K562 (cell line): Measurements from ENCODE around the gene ATP6V0D1.

Experiments
- BRCA1 ChIP-seq, 2 experiments: fragments of 450-650 bp in 1 of 2; sonication (generic) in 1 of 2; formaldehyde crosslinking in 1 of 2; IDR thresholded peaks; 2 replicates each; pipeline versions ENCODE4 v1.5.0 to v1.6.1; 2017 to 2020; ENCODE audit warnings: mild to moderate bottlenecking in 1 of 2, missing genetic modification reagents in 1 of 2
- MAFK ChIP-seq: IDR thresholded peaks from 2 replicates; pipeline ENCODE4 v1.6.1; 2011; ENCODE audit warnings: low read length, improper control_type of control experiment
- POLR2A ChIP-seq: fragments of 450-650 bp; conservative IDR thresholded peaks from 2 replicates; pipeline ENCODE4 v1.6.1; 2016
- POLR2AphosphoS5 ChIP-seq: IDR thresholded peaks from 2 replicates; pipeline ENCODE4 v1.6.1; 2011; ENCODE audit warnings: mild to moderate bottlenecking, low read depth, low read length, moderate library complexity; ENCODE audit not compliant: control insufficient read depth, insufficient read depth
- ZSCAN32 ChIP-seq: fragments of 450-650 bp; formaldehyde crosslinking; IDR thresholded peaks from 2 replicates; pipeline ENCODE4 v1.4.0; 2020; ENCODE audit warnings: mild to moderate bottlenecking, moderate library complexity
- TF ChIP-seq, protein P1 (sequence below), 2 experiments: fragments of 450-650 bp; formaldehyde crosslinking in 1 of 2; IDR thresholded peaks; 2 replicates each; pipeline versions ENCODE4 v1.4.0 to v1.6.1; 2014 to 2020; ENCODE audit warnings: mild to moderate bottlenecking in 2 of 2, borderline replicate concordance in 1 of 2, low read depth in 1 of 2

GRCh38 chr16:67407788-67408452 lies 73.0 kb downstream of the ATP6V0D1 start:
- TF ChIP-seq MAFK (no peak), ZSCAN32 (CRISPR knock-in tag) (no peak), POLR2AphosphoS5 (no peak), BRCA1 (IDR thresholded peaks at IDR 0.05) (no peak), BRCA1 (CRISPR knock-in tag; IDR thresholded peaks at IDR 0.05) (no peak), POLR2A (no peak)
- TF ChIP-seq, protein P1, sequence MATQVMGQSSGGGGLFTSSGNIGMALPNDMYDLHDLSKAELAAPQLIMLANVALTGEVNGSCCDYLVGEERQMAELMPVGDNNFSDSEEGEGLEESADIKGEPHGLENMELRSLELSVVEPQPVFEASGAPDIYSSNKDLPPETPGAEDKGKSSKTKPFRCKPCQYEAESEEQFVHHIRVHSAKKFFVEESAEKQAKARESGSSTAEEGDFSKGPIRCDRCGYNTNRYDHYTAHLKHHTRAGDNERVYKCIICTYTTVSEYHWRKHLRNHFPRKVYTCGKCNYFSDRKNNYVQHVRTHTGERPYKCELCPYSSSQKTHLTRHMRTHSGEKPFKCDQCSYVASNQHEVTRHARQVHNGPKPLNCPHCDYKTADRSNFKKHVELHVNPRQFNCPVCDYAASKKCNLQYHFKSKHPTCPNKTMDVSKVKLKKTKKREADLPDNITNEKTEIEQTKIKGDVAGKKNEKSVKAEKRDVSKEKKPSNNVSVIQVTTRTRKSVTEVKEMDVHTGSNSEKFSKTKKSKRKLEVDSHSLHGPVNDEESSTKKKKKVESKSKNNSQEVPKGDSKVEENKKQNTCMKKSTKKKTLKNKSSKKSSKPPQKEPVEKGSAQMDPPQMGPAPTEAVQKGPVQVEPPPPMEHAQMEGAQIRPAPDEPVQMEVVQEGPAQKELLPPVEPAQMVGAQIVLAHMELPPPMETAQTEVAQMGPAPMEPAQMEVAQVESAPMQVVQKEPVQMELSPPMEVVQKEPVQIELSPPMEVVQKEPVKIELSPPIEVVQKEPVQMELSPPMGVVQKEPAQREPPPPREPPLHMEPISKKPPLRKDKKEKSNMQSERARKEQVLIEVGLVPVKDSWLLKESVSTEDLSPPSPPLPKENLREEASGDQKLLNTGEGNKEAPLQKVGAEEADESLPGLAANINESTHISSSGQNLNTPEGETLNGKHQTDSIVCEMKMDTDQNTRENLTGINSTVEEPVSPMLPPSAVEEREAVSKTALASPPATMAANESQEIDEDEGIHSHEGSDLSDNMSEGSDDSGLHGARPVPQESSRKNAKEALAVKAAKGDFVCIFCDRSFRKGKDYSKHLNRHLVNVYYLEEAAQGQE (IDR thresholded peaks at IDR 0.05; ENCODE audit: borderline replicate concordance) = no peak
- TF ChIP-seq, protein P1 (CRISPR knock-in tag; IDR thresholded peaks at IDR 0.05; ENCODE audit: low read depth) = no peak
